Right cardiac atrium (tissue), 5 donors: Measurements from ENCODE around the gene TEPSIN. TPM values are rescaled to one million over a fixed set of nuclear protein-coding genes. Genes with fewer than 3 reads are reported as not detected.

Experiments used
- ATAC-seq, 2 donors: fragments of 200-7000 bp; cut with Tn5 transposase; one replicate each; pipeline versions ENCODE4 v1.8.0 to v1.9.1; 2020; ENCODE audit warnings: moderate library complexity in 2 of 2, mild to moderate bottlenecking in 1 of 2
- DNase-seq, 3 donors: peaks; one replicate each; pipeline ENCODE4 v3.0.0-alpha.2; 2020
- H3K27ac ChIP-seq: one replicate; pipeline ENCODE4 v1.5.1; 2013; ENCODE audit warnings: mild to moderate bottlenecking, low read length, control low read depth, moderate library complexity
- H3K27me3 ChIP-seq: one replicate; pipeline ENCODE4 v1.6.1; 2013; ENCODE audit not compliant: control insufficient read depth, insufficient read depth
- H3K4me1 ChIP-seq: one replicate; pipeline ENCODE4 v1.6.1; 2013; ENCODE audit warnings: low read length; ENCODE audit not compliant: control insufficient read depth, insufficient read depth
- H3K4me3 ChIP-seq: one replicate; pipeline ENCODE4 v1.5.1; 2013; ENCODE audit warnings: low read length, control low read depth
- H3K9me3 ChIP-seq: one replicate; pipeline ENCODE4 v1.6.1; 2013; ENCODE audit warnings: low read length; ENCODE audit not compliant: control insufficient read depth
- WGBS: extraction: QIAGEN DNeasy Blood & Tissue Kit; methylation state at CpG from one replicate; pipeline ENCODE4 v1.1.7; 2013; 5-methylcytosine and 5-hydroxymethylcytosine counted together
- intact Hi-C, 4 donors: fragments of 100-400 bp; cut with DNase I; formaldehyde crosslinking; loops; one replicate each; pipeline versions ENCODE4 v1.11.0 to v1.14.0; 2022 to 2023
- polyA plus RNA-seq: library from polyadenylated mRNA; stranded (reverse); fragments of 200-250 nt; gene quantifications from one replicate; pipeline ENCODE4 v1.2.3, GENCODE V29; 2013
- total RNA-seq, 4 donors: library from RNA; stranded (reverse); fragmentation: NEBNext Ultra II Directional; extraction: Animal tissue kit (Norgen Biotek cat#: 25700); gene quantifications; one replicate each; pipeline ENCODE4 v1.2.1, GENCODE V29; 2021
- donor health status: healthy with polysubstance abuse.
- donor health status: DM: no; HTN: yes; CAD: no.
- donor health status: DM: no; HTN: no; CAD: no.
- donor health status: DM: no; HTN: yes; CAD: no; lungs with severe emphysema.
- donor health status: DM: yes; HTN: yes; CAD: no.

TEPSIN gene
- total and polyA plus RNA-seq, 5 donors = 12.5 to 17.7 (median 13.2) TPM

DNA sequence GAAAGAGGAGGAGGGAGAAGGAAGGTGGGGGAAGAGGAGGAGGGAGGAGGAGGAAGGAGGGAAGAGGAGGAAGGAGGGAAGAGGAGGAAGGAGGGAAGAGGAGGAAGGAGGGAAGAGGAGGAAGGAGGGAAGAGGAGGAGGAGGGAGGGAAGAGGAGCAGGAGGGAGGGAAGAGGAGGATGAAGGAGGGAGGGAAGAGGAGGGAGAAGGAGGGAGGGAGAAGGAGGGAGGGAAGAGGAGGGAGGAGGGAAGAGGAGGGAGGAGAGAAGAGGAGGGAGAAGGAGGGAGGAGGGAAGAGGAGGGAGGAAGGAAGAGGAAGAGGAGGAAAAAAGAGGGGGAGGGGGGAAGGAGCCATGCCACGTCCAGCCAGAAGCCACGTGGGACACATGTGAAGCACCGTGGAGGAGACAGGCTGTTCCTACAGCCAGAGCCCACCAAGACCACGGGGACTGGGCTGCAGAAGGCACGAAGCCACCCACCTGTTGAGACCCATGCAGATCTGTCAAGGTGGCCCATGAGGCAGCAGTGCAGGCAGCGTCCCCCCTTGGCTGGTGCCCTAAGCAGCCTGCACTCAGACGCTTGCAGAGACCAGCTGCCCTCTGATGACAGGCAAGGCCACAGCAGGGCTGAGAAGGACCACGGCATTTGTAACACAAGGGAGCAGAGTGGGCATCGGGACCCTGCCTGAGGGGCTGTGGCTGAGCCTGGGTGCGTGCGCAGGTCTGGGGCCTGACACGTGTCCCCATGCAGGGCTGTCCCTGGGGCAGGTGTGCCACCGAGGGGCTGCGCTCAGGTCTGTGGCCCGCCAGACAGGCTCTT lies 10.6 kb upstream of the TEPSIN start:
- H3K9me3 ChIP-seq = no peaks in the 10 kb centered on the region
- ATAC-seq = no peak

GRCh38 chr17:81248649-81249048 lies 9.8 kb upstream of the TEPSIN start:
- intact Hi-C loops = loop anchor here in 1 of 4 donors (10.0 kb wide), 1 partner anchor 104 kb away; no protein-coding TSS in a partner anchor
- DNase-seq (peak; percentile 11 to 53 (median 53)), ATAC-seq (no peak)
- H3K27ac ChIP-seq = no peak overlapping the region
- no peaks in the 10 kb centered on the region for H3K4me1 ChIP-seq
- WGBS = 82% methylated on average over 16 of the region's 16 CpGs
- no peaks in the 10 kb centered on the region for H3K27me3 ChIP-seq
- no peaks in the 10 kb centered on the region for H3K9me3 ChIP-seq
- no peak overlapping the region for H3K4me3 ChIP-seq

More for the DNA sequence above, 10.6 kb upstream of the TEPSIN start:
- Histone ChIP-seq H3K4me1 (no peaks in the 10 kb centered on the region), H3K27me3 (no peaks in the 10 kb centered on the region), H3K27ac (no peak overlapping the region), H3K4me3 (no peak overlapping the region)
- DNase-seq = peak; percentile 12 to 46 (median 42)
- WGBS = 92% methylated on average over 15 of the region's 15 CpGs
- intact Hi-C loops = loop anchor here in 3 of 4 donors (10.0 kb wide), 2 partner anchors 105 to 355 kb away; no protein-coding TSS in a partner anchor

DNA sequence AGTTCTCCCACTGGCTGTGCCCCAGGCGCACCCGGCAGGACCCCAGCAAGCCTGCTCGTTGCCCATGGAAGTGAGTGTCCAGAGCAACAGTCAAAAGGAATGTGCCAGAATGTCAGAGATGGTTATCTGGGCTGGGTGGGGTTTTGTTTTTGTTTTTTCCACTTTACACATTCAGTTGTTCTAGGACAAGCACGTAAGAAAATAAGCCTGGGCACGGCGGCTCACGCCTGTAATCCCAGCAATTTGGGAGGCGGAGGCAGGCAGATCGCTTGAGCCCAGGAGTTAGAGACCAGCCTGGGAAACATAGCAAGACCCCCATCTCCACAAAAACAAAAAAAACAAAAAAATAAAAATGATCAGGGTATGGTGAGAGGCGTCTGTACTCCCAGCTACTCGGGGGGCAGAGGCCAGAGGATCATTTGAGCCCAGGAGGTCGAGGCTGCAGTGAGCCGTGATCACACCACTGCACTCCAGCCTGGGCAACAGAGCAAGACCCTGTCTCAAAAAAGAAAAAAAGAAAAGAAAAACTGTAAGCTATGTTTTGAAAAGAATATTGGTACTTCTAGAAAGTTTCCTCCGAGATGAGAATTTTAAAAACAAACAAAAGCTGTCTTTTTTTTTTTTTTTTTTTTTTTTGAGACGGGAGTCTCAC lies 8.6 kb upstream of the TEPSIN start:
- H3K27me3 ChIP-seq = no peaks in the 10 kb centered on the region
- no peak overlapping the region for H3K27ac ChIP-seq
- no peak overlapping the region for H3K4me3 ChIP-seq
- no peaks in the 10 kb centered on the region for H3K4me1 ChIP-seq
- no peaks in the 10 kb centered on the region for H3K9me3 ChIP-seq
- intact Hi-C loops = loop anchor here in 1 of 4 donors (10.0 kb wide), 1 partner anchor 103 kb away; no protein-coding TSS in a partner anchor
- DNase-seq (no peak), ATAC-seq (no peak)
- 91% methylated on average over 14 of the region's 15 CpGs for WGBS

DNA sequence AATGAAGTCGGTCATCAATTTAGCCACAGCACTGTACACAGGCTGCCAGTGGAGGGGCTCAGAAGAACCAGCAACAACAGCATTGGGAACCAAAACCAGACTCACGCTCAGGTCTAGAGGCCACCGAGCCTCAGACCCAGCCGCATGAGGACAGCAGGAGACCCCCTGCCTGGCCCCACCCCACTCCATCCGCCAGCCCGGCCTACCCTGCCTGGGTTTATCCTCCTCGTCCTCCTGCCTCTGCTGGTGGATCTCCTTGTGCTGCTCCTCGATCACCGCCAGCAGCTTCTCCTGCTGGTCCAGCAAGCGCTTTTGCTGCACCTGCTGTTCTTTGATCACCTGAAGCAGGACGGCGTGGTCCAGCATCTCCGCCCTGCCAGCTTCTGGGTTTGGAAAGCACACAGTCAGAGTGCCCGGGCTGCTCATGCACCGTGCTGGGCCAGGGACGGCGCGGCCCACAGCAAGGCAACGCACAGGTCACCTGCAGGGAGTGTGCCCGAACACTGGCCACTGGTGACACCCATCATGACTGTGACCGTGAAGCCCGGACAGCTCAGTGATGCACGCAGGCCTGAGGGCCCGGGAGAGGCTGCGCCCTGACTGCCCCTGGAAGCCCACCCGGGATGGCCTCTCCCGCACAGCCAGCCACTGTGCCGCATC lies 8.0 kb upstream of the TEPSIN start:
- Histone ChIP-seq H3K27me3 (no peaks in the 10 kb centered on the region), H3K9me3 (no peaks in the 10 kb centered on the region), H3K27ac (no peak overlapping the region), H3K4me3 (no peak overlapping the region), H3K4me1 (no peaks in the 10 kb centered on the region)
- peak; percentile 11 to 43 (median 42) for DNase-seq
- intact Hi-C loops = loop anchor here in 1 of 4 donors (10.0 kb wide), 1 partner anchor 102 kb away; no protein-coding TSS in a partner anchor
- no peak for ATAC-seq
- 93% methylated on average over 28 of the region's 28 CpGs for WGBS

- DNase-seq (no peak), ATAC-seq (no peak)
- Histone ChIP-seq H3K9me3 (no peaks in the 10 kb centered on the region), H3K27ac (no peak overlapping the region), H3K4me1 (no peaks in the 10 kb centered on the region), H3K27me3 (no peaks in the 10 kb centered on the region), H3K4me3 (no peak overlapping the region)
- WGBS = 90% methylated on average over 10 of the region's 10 CpGs
- intact Hi-C loops = loop anchor here in 1 of 4 donors (10.0 kb wide), 1 partner anchor 102 kb away; no protein-coding TSS in a partner anchor
Measured at GRCh38 chr17:81246343-81246670, 7.5 kb upstream of the TEPSIN start.

GRCh38 chr17:81245665-81246342 lies 6.9 kb upstream of the TEPSIN start:
- 70% methylated on average over 37 of the region's 37 CpGs for WGBS
- DNase-seq (peak; percentile 17 to 62 (median 34)), ATAC-seq (peak in 1 of 2 donors; percentile 4)
- H3K27ac ChIP-seq = no peak overlapping the region
- H3K27me3 ChIP-seq = no peaks in the 10 kb centered on the region
- no peak overlapping the region for H3K4me3 ChIP-seq
- no peaks in the 10 kb centered on the region for H3K4me1 ChIP-seq
- intact Hi-C loops = loop anchor here in 1 of 4 donors (10.0 kb wide), 1 partner anchor 101 kb away; no protein-coding TSS in a partner anchor
- H3K9me3 ChIP-seq = no peaks in the 10 kb centered on the region

- intact Hi-C loops = loop anchor here in 1 of 4 donors (10.0 kb wide), 1 partner anchor 100 kb away; no protein-coding TSS in a partner anchor
- no peak overlapping the region for H3K27ac ChIP-seq
- no peaks in the 10 kb centered on the region for H3K9me3 ChIP-seq
- H3K27me3 ChIP-seq = no peaks in the 10 kb centered on the region
- 83% methylated on average over 25 of the region's 25 CpGs for WGBS
- DNase-seq (peak; percentile 8 to 40 (median 37)), ATAC-seq (no peak)
- peaks cover 1% of the 10 kb centered on the region for H3K4me1 ChIP-seq
- H3K4me3 ChIP-seq = no peak overlapping the region
Measured at GRCh38 chr17:81245024-81245664, 6.3 kb upstream of the TEPSIN start.

DNA sequence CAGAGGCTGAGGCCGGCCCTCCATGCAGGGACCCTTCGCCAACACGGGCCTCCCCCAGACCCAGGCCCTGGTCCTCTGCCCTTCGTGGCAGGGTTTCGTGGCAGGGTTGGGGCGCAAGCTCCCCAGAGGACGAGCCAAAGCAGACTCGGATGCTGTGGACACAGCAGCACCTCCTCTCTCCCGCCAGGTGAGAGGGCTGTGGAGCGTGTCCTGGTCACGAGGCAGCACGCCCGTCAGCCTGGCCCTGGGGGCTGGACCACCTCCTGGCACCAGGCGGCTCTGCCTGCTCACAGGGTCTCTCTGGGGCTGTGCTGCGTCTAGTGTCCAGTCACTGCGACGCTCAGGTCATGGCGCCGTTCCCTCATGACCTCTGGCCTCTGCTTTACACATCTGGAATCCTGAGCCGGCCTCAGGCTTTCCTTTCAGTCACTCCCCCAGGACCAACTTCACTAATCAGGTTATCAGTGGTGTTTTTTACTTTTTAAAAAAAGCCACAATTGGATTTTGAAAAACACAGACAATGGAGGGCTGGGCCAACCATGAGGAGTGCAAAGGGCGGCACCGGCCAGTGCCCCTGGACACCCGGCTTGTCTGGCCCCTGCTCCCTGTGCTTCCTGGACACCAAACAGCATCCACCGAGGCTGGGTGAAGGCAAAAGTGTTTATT lies 5.6 kb upstream of the TEPSIN start:
- H3K4me1 ChIP-seq = peaks cover 4% of the 10 kb centered on the region

GRCh38 chr17:81243333-81243664 lies 4.4 kb upstream of the TEPSIN start:
- Histone ChIP-seq H3K27me3 (no peaks in the 10 kb centered on the region), H3K9me3 (no peaks in the 10 kb centered on the region), H3K4me3 (no peak overlapping the region), H3K4me1 (peaks cover 4% of the 10 kb centered on the region), H3K27ac (no peak overlapping the region)
- DNase-seq (peak in 2 of 3 donors; percentile 8 to 43), ATAC-seq (no peak)
- 78% methylated on average over 10 of the region's 10 CpGs for WGBS
- intact Hi-C loops = loop anchor here (5.0 to 10.0 kb wide), 2 partner anchors 98 to 101 kb away; no protein-coding TSS in a partner anchor

More for the DNA sequence above, 5.6 kb upstream of the TEPSIN start:
- ATAC-seq (no peak), DNase-seq (peak; percentile 10 to 51 (median 50))
- WGBS = 69% methylated on average over 24 of the region's 24 CpGs
- Histone ChIP-seq H3K27me3 (no peaks in the 10 kb centered on the region), H3K9me3 (no peaks in the 10 kb centered on the region), H3K4me3 (no peak overlapping the region), H3K27ac (no peak overlapping the region)
- intact Hi-C loops = loop anchor here (5.0 to 10.0 kb wide), 2 partner anchors 100 to 102 kb away; no protein-coding TSS in a partner anchor
